Panc1 (cell line): Measurements from ENCODE around the gene ZC3H10. TPM values are rescaled to one million over a fixed set of nuclear protein-coding genes. Genes with fewer than 3 reads are reported as not detected.

ENCODE experiments used
- ATAC-seq: fragments of 200-7000 bp; cut with Tn5 transposase; 2 replicates; pipeline ENCODE4 v1.9.1; 2020; ENCODE audit warnings: mild to moderate bottlenecking, moderate library complexity
- BruUV-seq: library from RNA; stranded (reverse); fragments of 400-500 nt; replicated peaks from 2 replicates; lab custom pipeline; 2021; lab: Mats Ljungman, UMichigan
- CTCF ChIA-PET: fragments of 300-600 bp; sonication (Branson Sonifier 250); formaldehyde crosslinking; loops from one replicate; lab custom pipeline; 2022; ENCODE audit warnings: antibody characterized with exemption; lab: Charles Lee
- POLR2A ChIA-PET: fragments of 300-600 bp; sonication (Branson Sonifier 250); formaldehyde crosslinking; loops from one replicate; lab custom pipeline; 2022; ENCODE audit warnings: antibody characterized with exemption; lab: Charles Lee
- DNase-seq: peaks from one replicate; pipeline ENCODE4 v3.0.0-alpha.2; 2010; ENCODE audit warnings: low read depth, low spot score
- H3K27ac ChIP-seq: 2 replicates; pipeline ENCODE4 v1.5.1; 2011; ENCODE audit warnings: mild to moderate bottlenecking, low read length, inconsistent platforms
- H3K27me3 ChIP-seq: fragments of 200-500 bp; sonication (Bioruptor generic); 2 replicates; pipeline ENCODE4 v1.6.0; 2014; ENCODE audit warnings: low read length, inconsistent platforms; ENCODE audit not compliant: control insufficient read depth, insufficient read depth
- H3K36me3 ChIP-seq: fragments of 200-500 bp; sonication (Bioruptor generic); 2 replicates; pipeline ENCODE4 v1.5.1; 2014; ENCODE audit warnings: inconsistent platforms, mild to moderate bottlenecking, low read length, moderate library complexity; ENCODE audit not compliant: control insufficient read depth, insufficient read depth
- H3K4me1 ChIP-seq: 2 replicates; pipeline ENCODE4 v1.5.1; 2011; ENCODE audit warnings: inconsistent platforms, mild to moderate bottlenecking, low read length, moderate library complexity; ENCODE audit not compliant: control insufficient read depth, insufficient read depth
- H3K4me3 ChIP-seq, 2 experiments: 2 replicates each; pipeline ENCODE4 v1.5.1; 2011 to 2012; ENCODE audit warnings: low read depth in 2 of 2, low read length in 2 of 2, mild to moderate bottlenecking in 2 of 2, inconsistent platforms in 1 of 2, moderate library complexity in 1 of 2
- H3K9me3 ChIP-seq: fragments of 200-500 bp; sonication (Bioruptor generic); 2 replicates; pipeline ENCODE4 v1.5.1; 2014; ENCODE audit warnings: low read depth, mild to moderate bottlenecking, inconsistent platforms, low read length, moderate library complexity; ENCODE audit not compliant: control insufficient read depth, insufficient read depth
- POLR2AphosphoS5 ChIP-seq: IDR thresholded peaks from 2 replicates; pipeline ENCODE4 v1.6.1; 2012; ENCODE audit warnings: mild to moderate bottlenecking, low read depth, low read length, moderate library complexity
- SIN3A ChIP-seq: IDR thresholded peaks from 2 replicates; pipeline ENCODE4 v1.6.1; 2012; ENCODE audit warnings: low read depth, mild to moderate bottlenecking, low read length, moderate library complexity, borderline replicate concordance; ENCODE audit not compliant: insufficient read depth
- TCF7L2 ChIP-seq: IDR thresholded peaks from 2 replicates; pipeline ENCODE4 v1.6.1; 2011; ENCODE audit warnings: mild to moderate bottlenecking, low read depth, low read length, inconsistent platforms
- in situ Hi-C: cut with HindIII; loops from 2 replicates; pipeline ENCODE4 v1.10.0; 2016; ENCODE audit warnings: low sequenced_read_pairs, low pct_unique_long_range_greater_than_20kb
- intact Hi-C: fragments of 100-400 bp; cut with micrococcal nuclease; formaldehyde crosslinking; loops from one replicate; pipeline ENCODE4 v1.10.0; 2022; ENCODE audit not compliant: unreplicated experiment
- total RNA-seq: library from RNA; stranded (reverse); gene quantifications from one replicate; pipeline ENCODE4 v1.2.1, GENCODE V29; 2021; ENCODE audit not compliant: unreplicated experiment
- TF ChIP-seq, protein P1 (sequence below), 2 experiments: IDR thresholded peaks; 2 replicates each; pipeline ENCODE4 v1.6.1; 2011 to 2012; ENCODE audit warnings: low read depth in 2 of 2, control low read depth in 1 of 2, low read length in 1 of 2, mild to moderate bottlenecking in 1 of 2, moderate library complexity in 1 of 2; ENCODE audit not compliant: insufficient read depth in 1 of 2
- TF ChIP-seq, protein P2 (sequence below): fragments of 450-650 bp; IDR thresholded peaks from 2 replicates; pipeline ENCODE4 v1.5.1; 2017; ENCODE audit warnings: mild to moderate bottlenecking

Gene ZC3H10
- total RNA-seq, 1 experiment from 2014 or later = 6.0 TPM

DNA sequence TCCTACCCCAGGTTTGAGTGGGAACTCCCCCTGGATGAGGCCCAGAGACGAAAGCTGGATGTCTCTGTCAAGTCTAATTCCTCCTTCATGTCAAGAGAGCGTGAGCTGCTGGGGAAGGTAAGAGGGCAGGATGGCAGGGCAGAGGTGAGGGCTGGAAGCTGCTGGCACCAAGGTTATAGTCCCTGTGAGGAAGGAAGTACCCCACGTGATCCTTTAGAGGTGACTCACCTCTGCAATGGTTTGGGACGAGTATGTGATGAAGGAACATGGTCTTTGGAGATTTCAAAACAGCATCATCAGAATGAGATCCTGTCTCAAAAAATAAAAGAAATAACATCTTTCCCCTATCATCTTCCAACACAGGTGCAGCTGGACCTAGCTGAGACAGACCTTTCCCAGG, 25.2 kb downstream of the ZC3H10 start:
- TF ChIP-seq, protein P1, sequence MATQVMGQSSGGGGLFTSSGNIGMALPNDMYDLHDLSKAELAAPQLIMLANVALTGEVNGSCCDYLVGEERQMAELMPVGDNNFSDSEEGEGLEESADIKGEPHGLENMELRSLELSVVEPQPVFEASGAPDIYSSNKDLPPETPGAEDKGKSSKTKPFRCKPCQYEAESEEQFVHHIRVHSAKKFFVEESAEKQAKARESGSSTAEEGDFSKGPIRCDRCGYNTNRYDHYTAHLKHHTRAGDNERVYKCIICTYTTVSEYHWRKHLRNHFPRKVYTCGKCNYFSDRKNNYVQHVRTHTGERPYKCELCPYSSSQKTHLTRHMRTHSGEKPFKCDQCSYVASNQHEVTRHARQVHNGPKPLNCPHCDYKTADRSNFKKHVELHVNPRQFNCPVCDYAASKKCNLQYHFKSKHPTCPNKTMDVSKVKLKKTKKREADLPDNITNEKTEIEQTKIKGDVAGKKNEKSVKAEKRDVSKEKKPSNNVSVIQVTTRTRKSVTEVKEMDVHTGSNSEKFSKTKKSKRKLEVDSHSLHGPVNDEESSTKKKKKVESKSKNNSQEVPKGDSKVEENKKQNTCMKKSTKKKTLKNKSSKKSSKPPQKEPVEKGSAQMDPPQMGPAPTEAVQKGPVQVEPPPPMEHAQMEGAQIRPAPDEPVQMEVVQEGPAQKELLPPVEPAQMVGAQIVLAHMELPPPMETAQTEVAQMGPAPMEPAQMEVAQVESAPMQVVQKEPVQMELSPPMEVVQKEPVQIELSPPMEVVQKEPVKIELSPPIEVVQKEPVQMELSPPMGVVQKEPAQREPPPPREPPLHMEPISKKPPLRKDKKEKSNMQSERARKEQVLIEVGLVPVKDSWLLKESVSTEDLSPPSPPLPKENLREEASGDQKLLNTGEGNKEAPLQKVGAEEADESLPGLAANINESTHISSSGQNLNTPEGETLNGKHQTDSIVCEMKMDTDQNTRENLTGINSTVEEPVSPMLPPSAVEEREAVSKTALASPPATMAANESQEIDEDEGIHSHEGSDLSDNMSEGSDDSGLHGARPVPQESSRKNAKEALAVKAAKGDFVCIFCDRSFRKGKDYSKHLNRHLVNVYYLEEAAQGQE (IDR thresholded peaks at IDR 0.05; ENCODE audit: insufficient read depth in 1 of 2, low read depth in 2 of 2, low read length in 1 of 2) = no peak
- TF ChIP-seq TCF7L2 (no peak), SIN3A (no peak), POLR2AphosphoS5 (no peak)
- TF ChIP-seq, protein P2, sequence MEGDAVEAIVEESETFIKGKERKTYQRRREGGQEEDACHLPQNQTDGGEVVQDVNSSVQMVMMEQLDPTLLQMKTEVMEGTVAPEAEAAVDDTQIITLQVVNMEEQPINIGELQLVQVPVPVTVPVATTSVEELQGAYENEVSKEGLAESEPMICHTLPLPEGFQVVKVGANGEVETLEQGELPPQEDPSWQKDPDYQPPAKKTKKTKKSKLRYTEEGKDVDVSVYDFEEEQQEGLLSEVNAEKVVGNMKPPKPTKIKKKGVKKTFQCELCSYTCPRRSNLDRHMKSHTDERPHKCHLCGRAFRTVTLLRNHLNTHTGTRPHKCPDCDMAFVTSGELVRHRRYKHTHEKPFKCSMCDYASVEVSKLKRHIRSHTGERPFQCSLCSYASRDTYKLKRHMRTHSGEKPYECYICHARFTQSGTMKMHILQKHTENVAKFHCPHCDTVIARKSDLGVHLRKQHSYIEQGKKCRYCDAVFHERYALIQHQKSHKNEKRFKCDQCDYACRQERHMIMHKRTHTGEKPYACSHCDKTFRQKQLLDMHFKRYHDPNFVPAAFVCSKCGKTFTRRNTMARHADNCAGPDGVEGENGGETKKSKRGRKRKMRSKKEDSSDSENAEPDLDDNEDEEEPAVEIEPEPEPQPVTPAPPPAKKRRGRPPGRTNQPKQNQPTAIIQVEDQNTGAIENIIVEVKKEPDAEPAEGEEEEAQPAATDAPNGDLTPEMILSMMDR = no peak
- in situ Hi-C loops (no loop called here), intact Hi-C loops (no loop called here)
- Histone ChIP-seq H3K4me1 (peaks cover 4% of the 10 kb centered on the region; the same call in 1 of the 2 replicates), H3K27me3 (no peaks in the 10 kb centered on the region), H3K27ac (no peak overlapping the region), H3K4me3 (no peak overlapping the region), H3K9me3 (no peaks in the 10 kb centered on the region), H3K36me3 (peaks cover 12% of the 10 kb centered on the region)
- ChIA-PET CTCF (no interaction called here), POLR2A (interaction anchor here (0.5 kb wide), 1 partner anchor 19 kb away, joined by 6 read pairs; no protein-coding TSS in a partner anchor)
- no TSS peak for BruUV-seq
- ATAC-seq = no peak
- no peak for DNase-seq

DNA sequence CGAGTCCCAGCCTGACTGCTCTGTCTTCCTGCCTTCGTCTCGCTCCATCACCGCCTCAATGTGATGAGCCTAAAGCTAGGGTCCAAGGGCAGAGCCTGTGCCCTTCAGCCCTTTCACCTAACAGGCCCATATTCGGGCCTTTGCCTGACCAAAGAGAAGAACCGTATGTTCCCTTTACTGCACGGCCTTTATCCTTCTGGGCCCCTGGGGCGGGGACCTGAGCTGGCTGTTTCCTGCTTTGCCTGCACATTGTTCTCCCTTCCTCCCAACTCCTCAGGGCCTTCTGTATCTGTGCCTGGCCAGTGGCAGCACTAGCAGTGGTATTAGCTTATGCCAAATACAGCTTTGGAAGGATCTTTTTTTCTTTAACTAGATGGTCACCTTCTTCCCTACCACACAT, 25.8 kb downstream of the ZC3H10 start:
- no peak for DNase-seq
- intact Hi-C loops (no loop called here), in situ Hi-C loops (no loop called here)
- no peak for ATAC-seq
- no peak overlapping the region for H3K27ac ChIP-seq
- H3K27me3 ChIP-seq = no peaks in the 10 kb centered on the region
- no peak overlapping the region for H3K4me3 ChIP-seq
- H3K9me3 ChIP-seq = no peaks in the 10 kb centered on the region
- no TSS peak for BruUV-seq
- peaks cover 4% of the 10 kb centered on the region; the same call in 1 of the 2 replicates for H3K4me1 ChIP-seq
- H3K36me3 ChIP-seq = peaks cover 12% of the 10 kb centered on the region
- ChIA-PET POLR2A (no interaction called here), CTCF (interaction anchor here (1.2 kb wide), 1 partner anchor 16 kb away, joined by 3 read pairs; the partner anchor contains the start of gene ESYT1)
- TF ChIP-seq, protein P2 = no peak
- TF ChIP-seq SIN3A = no peak
- no peak for TF ChIP-seq POLR2AphosphoS5
- TF ChIP-seq, protein P1 (IDR thresholded peaks at IDR 0.05; ENCODE audit: insufficient read depth in 1 of 2, low read depth in 2 of 2, low read length in 1 of 2) = no peak
- TF ChIP-seq TCF7L2 = no peak
